Stimulated activated CD8-positive, alpha-beta memory T cell treated with anti-CD3 and anti-CD28 coated beads, Interleukin-15, amount 100 ng/mL, for 1 hour (primary cell): ENCODE measurements around the gene TMEM184A.
A peak's percentile ranks its signal among the peaks of the same experiment; 100 is the strongest.

ENCODE experiments used
- DNase-seq: peaks from one replicate; pipeline ENCODE4 v3.0.0-alpha.2; 2020; ENCODE audit warnings: low read depth

TMEM184A gene

DNA sequence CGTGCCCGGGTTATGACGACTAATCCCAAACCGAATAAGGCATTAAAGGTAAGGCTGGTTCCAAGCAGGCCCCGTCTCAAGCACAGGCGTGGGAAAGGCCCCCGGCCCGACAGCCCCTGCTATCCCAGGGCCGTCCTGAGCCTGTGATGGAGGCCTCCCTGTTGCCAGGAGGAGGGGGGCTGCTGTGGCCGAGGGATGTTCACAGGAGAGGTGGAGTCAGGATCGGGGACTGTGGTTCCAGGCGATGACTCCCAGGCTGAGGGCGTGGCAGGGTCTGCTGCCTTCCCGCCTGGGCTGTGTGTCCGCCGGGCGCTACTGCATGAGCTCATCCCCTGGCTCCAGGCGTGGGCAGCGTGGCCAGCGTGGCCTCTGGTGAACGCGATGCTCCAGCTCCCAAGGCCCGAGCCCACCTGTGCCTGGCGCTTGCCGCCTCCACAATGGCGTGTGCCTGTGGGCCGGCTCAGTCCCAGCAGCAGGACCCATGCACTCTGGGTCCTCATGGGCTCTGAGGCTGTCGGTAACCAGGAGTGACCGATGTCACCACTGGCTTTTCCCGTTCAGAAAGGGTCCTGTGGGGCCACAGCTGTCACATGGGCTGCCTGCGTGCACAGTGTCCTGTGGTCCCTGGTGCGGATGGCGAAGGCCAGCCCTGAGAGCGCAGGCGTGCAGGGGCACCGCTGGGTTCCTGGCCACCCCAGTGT is 16.7 kb downstream of the TMEM184A start:
- DNase-seq = no peak

GRCh38 chr7:1538544-1539180 is 17.3 kb downstream of the TMEM184A start:
- no peak for DNase-seq

GRCh38 chr7:1537535-1538412 is 18.2 kb downstream of the TMEM184A start:
- no peak for DNase-seq

DNA sequence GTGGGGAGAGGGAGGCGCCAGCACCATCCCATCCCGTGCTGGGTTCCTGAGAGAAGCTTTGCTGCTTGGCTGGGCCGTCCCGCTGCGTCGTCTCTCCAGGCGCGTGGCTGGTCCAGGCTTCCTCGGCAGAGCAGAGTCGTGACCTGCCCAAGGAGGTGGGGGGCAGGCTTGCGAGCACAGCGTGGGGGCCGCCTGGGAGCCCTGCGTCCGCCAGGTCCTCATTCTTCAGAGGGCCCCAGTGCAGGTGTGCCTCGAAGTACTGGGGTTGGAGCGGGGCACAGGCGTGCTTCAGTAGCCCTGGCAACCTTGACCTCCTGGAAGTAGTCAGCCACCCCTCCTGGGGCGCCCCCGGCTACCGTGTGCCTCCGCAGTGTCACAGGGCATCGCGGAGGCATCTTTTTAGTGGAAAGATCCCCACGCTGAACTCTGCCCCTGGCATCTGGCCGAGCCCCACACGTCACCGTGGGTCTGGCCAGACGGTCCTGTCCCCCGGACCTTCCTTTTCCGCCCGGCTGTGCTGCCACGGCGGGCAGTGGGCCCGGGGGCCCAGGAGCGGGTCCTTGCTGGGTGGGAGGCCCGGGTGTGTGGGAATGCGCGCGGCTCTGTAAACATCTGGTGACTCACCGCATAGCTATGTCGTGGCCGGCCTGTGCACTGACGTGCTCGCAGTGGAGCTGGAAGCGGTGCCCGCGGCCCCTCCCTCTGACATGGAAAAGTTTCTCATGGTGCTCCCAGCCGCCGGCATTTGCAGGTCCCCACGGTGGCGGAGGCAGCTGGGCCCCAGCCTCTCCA is 19.1 kb downstream of the TMEM184A start:
- DNase-seq = no peak

DNA sequence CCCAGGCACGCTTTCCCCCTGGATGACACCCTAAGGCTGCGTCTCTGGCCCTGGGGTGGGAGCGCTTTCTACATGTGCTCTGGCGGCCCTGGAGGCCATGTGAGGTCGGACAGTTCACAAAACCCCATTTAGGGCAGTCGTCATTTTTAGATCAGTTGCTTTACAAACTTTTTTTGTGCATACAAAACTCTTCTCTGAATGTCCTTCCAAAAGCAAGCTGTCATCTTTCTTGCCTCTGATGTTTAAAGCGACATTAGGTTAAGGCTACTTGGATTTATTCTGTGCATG is 19.6 kb downstream of the TMEM184A start:
- DNase-seq = no peak

DNA sequence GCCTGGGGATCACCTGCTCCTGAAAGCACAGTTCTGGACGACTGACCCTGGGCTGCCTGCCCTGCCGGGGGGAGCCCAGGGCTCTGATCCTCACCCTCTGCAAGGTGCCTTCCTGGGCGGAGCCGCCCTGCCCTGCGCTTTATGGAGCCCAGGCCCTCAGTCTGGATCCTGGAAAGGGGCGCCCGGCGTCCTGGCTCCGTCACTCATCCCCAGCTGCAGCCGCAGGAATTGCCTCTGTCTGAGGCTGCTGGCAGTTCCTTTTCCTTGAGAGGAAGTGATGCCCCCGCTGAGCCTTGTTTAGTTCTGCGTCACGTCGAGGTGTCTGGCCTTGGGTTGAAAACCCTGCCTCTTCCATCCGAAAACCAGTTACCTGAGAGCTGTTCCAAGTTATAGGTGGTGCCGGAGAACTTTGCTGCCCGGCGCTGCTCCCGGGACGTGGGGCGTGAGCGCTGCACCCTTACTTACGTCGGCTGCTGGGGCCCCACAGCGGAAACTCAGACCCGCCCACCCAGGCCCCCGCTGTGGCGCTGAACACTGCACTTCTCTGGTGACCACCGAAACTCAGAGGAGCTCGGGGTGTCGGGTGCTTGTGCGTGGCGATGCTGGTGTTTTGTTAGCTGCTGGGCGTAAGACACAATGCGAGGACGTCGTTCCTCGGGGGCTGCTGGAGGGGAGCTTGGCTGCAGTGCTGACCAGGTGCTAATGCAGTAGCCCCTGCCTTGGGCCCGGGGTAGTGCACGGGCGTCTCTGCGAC is 20.1 kb downstream of the TMEM184A start:
- no peak for DNase-seq

- DNase-seq = no peak
These were observed 20.9 kb downstream of the TMEM184A start for GRCh38 chr7:1535100-1535458.

DNA sequence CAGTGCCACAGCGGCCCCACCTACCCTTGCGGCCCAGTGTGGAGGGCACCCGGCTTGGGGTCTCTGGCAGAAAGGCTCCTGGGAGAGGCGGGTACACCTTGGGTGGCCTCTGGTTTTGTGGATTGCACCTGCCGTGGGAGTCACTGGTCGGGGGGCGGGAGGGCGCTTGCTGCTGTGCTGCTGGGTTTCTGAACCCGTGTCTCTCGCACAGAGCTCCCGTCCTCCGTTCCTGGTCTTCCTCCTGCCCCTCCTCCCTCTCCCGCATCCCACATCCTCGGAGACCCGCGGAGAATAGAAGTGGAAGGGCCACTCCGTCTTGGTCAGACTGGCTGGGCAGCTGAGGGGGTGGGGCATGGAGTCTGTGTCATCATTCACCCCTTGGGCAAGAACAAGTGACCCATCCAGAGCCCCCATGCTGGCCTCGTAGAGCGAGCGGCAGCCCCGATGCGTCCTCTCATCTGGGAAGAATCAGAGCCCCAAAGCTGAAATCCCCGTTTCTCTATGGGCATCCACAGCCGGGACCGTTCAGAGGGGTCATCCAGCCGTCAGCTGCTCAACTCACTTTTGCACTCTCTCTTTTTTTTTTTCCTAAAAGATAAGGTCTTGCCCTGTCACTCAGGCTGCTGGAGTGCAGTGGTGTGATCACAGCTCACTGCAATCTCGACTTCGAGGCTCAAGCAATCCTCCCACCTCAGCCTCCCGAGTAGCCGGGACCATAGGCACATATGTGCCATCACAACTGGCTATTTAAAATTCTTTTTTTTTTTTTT is 21.5 kb downstream of the TMEM184A start:
- no peak for DNase-seq

GRCh38 chr7:1533547-1534329 is 22.3 kb downstream of the TMEM184A start:
- no peak for DNase-seq

DNA sequence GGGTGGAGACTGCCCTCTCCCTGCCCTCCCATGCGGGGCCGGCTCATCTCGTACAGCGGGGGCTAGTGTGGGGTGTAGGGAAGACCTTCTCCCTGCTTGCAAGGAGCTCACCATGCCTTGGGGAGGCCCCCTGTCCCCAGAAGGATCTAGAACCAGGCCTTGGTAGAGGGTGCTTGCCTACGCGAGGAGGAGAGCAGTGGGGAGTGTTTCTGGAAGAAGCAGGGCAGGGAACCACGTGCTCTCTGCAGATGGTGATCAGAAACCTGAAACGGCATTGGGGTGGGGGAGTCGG is 22.8 kb downstream of the TMEM184A start:
- no peak for DNase-seq

DNA sequence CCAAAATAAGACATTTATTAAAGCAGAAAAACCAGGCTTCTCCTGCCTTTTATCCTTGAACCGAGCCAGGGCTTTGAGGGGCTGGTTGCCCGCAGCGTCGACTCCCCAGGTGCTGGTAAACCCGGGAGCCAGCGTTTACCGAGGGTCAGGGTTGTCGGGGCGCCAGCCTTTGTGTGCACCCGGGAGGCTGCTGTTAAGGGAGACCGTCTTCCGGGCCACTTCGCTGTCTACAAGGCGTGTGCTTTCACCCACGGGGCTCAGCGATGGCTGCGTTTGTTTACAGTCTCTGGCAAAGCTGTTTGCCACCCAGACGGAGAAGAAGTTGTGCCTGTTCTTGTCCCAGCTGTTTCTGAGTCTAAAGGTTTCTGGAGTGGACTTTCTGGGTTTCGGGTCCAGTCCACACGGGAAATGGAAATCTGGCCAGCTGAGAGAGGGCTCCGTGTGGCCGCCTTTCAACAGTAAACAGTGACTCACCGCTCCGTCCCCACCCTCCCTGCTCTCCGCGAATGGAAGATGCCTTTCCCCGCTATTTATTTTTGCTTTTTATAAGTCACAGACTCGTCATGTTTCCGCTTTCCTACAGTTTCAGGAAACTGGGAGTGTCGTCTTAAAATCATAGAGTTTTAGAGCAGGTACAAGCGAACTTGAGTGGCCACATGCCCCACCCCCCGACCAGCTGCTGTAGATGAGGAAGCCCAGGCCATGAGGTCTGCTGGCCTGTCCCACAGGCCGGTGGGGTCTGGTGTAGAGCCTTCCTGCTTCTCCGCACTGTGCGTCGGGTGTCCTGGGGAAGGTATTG is 23.4 kb downstream of the TMEM184A start:
- peak; percentile 28 for DNase-seq

GRCh38 chr7:1531979-1532455 is 24.0 kb downstream of the TMEM184A start:
- DNase-seq = no peak

DNA sequence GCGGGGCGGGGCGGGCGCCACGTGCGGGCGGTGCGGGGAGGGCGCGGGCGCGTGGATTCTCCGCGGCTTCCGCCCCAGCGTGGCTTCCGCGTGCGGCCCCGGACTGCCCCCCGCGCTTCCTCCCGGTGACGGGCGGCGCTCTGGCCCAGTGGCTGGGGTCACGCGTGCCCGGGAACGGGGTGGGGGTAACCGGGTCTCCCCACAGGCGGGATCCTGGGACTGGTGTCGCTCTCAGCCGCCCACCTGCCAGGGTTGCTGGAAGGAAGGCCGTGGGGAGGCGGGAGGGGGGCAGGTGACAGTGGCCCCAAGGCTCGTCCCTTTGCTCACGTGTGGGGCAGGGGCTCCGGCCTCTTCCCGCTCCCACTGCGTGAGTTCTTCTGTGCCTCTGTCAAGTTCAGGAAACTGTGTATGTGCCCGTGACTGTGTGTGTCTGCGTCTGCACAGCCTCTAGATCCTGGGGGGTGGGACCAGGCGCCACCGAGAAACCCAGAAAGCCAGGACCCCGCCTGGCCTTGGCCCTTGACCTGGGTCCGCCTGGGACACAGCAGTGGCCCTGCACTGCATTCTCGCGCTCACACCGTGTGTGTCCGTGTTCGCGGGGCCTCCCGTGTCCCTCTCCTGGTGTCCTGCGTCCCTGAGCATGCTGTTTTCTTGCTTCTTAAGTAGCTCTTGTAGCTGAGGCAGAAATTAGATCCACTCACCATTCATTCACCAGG is 24.6 kb downstream of the TMEM184A start:
- no peak for DNase-seq

- no peak for DNase-seq
These were observed 25.1 kb downstream of the TMEM184A start for GRCh38 chr7:1530946-1531262.

DNA sequence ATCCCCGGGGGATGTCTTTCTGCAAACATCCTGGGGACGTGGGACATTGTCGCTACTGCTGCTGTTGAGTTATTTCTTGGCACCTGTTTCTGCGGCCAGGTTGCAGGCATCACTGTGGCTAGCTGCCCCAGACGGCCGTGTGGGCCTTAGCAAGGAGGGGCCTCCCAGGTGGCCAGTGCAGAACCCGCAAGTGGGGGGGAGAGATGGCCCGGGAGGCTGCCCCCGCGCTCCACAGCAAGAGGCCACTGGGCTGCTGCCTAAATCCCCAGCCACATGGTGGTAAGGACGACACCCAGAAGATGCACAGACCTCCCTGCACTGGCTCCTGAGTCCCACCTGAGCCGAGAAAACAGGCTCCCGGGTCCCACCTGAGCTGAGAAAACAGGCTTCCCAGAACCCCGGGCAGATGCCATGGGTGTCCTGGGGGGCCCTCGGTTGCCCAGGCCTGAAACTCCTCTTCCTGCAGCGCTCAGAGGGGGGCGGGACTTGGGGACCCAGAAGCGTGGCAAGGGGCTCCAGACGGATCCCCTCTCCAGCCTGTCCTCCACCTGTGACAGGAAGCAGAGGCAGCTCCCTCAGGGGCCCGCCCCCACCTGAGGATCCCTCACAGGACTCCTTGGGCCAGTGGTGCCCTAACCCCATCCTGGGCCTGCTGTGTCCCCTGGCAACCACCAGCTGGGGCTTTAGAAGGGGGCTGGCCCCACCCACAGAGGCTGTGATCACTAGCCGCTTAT is 26.5 kb downstream of the TMEM184A start:
- no peak for DNase-seq

DNA sequence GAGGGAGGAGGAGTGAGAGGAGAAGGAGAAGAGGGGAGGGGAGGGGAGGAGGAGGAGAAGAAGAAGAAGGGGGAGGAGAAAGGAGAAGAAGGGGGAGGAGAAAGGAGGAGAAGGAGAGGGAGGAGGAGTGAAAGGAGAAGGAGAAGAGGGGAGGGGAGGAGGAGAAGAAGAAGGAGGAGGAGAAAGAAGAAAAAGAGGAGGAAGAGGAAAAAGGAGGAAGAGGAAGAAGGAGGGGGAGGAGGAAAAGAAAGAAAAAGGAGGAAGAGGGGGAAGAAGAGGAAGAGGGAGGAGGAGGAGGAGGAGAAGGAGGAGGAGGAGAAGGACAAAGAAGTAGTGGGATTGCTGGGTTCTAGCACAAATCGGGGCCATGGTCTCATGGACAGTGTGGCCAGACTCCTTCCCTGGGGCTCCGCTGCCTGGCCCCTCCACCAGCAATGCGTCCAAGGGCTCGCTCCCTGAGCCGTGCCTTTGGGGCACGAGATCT is 29.7 kb downstream of the TMEM184A start:
- DNase-seq = no peak

DNA sequence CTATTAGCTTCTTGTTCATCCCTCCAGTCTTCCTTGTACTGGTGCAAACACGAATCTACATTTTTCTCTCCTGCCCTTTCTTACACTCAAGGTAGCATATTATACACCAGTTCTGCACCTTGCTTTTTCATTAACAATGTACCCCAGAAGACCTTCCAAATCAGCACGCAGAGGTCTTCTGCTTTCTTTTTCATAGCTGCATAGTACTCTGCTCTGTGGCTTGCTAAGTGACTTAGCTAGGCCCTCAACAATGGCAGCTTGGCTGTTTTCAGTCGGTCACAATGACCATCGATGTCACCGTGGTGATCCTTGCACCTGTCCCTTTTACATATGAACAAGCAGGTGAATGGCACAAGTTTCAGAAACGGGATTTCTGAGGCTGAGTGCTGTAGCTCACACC is 30.6 kb downstream of the TMEM184A start:
- DNase-seq = no peak

- DNase-seq = no peak
These were observed 32.2 kb downstream of the TMEM184A start for GRCh38 chr7:1523844-1524243.
